Measurements from ENCODE around the gene PPIB.

The PPIB gene

GRCh38 chr15:64117759-64118487, 44.9 kb downstream of the PPIB start:
- no peak overlapping the region for H3K4me3 ChIP-seq (replicated peaks; ENCODE audit: insufficient read depth, low read length)
- TF ChIP-seq CTCF (IDR thresholded peaks at IDR 0.05; ENCODE audit: insufficient read depth, low read length) (no peak), GABPA (IDR thresholded peaks at IDR 0.05; ENCODE audit: low read depth) (no peak), POLR2AphosphoS5 (IDR thresholded peaks at IDR 0.05; ENCODE audit: low read depth) (no peak), REST (IDR thresholded peaks at IDR 0.05; ENCODE audit: insufficient replicate concordance, low read depth) (no peak), SPI1 (IDR thresholded peaks at IDR 0.05; ENCODE audit: borderline replicate concordance, low read depth) (no peak)
- no peaks in the 10 kb centered on the region for H3K27me3 ChIP-seq (ENCODE audit: insufficient read depth, poor library complexity, severe bottlenecking)
- no peak for DNase-seq (ENCODE audit: low read depth in 1 of 2, low spot score in 1 of 2)
- H3K27ac ChIP-seq (replicated peaks) = no peak overlapping the region

GRCh38 chr15:64112904-64113303, 49.9 kb downstream of the PPIB start:
- TF ChIP-seq CTCF (IDR thresholded peaks at IDR 0.05; ENCODE audit: insufficient read depth, low read length) (no peak), GABPA (IDR thresholded peaks at IDR 0.05; ENCODE audit: low read depth) (no peak), REST (IDR thresholded peaks at IDR 0.05; ENCODE audit: insufficient replicate concordance, low read depth) (no peak), POLR2AphosphoS5 (IDR thresholded peaks at IDR 0.05; ENCODE audit: low read depth) (no peak), SPI1 (IDR thresholded peaks at IDR 0.05; ENCODE audit: borderline replicate concordance, low read depth) (no peak)
- Histone ChIP-seq H3K4me3 (replicated peaks; ENCODE audit: insufficient read depth, low read length) (no peak overlapping the region), H3K27me3 (ENCODE audit: insufficient read depth, poor library complexity, severe bottlenecking) (no peaks in the 10 kb centered on the region), H3K27ac (replicated peaks) (peak overlapping the region; percentile 24)
- peak in 1 of 2 experiments; percentile 49 for DNase-seq (ENCODE audit: low read depth in 1 of 2, low spot score in 1 of 2)

GRCh38 chr15:64112073-64112772, 50.6 kb downstream of the PPIB start:
- Histone ChIP-seq H3K27me3 (ENCODE audit: insufficient read depth, poor library complexity, severe bottlenecking) (no peaks in the 10 kb centered on the region), H3K27ac (replicated peaks) (peak overlapping the region; percentile 24), H3K4me3 (replicated peaks; ENCODE audit: insufficient read depth, low read length) (no peak overlapping the region)
- no peak for DNase-seq (ENCODE audit: low read depth in 1 of 2, low spot score in 1 of 2)
- TF ChIP-seq REST (IDR thresholded peaks at IDR 0.05; ENCODE audit: insufficient replicate concordance, low read depth) = no peak

All from HL-60 (cell line).